Fibroblast of villous mesenchyme (primary cell): Measurements from ENCODE around the gene MUC6. TPM values are rescaled to one million over a fixed set of nuclear protein-coding genes. Genes with fewer than 3 reads are reported as not detected.

ENCODE experiments used
- DNase-seq: peaks from one replicate; pipeline ENCODE4 v3.0.0-alpha.2; 2010; ENCODE audit warnings: low read depth
- H3K4me3 ChIP-seq: 2 replicates; pipeline ENCODE4 v1.5.1; 2011; ENCODE audit warnings: low read depth, mild to moderate bottlenecking, low read length
- total RNA-seq: library from RNA; depleted of rRNA; stranded (reverse); fragments of >200 nt; gene quantifications from 2 replicates; pipeline ENCODE4 v1.2.3, GENCODE V29; 2012
- TF ChIP-seq, protein P1 (sequence below): IDR thresholded peaks from 2 replicates; pipeline ENCODE4 v1.5.1; 2012; ENCODE audit warnings: low read depth, mild to moderate bottlenecking, low read length; ENCODE audit not compliant: insufficient read depth

Gene MUC6
- total RNA-seq, 1 donor = not detected

DNA sequence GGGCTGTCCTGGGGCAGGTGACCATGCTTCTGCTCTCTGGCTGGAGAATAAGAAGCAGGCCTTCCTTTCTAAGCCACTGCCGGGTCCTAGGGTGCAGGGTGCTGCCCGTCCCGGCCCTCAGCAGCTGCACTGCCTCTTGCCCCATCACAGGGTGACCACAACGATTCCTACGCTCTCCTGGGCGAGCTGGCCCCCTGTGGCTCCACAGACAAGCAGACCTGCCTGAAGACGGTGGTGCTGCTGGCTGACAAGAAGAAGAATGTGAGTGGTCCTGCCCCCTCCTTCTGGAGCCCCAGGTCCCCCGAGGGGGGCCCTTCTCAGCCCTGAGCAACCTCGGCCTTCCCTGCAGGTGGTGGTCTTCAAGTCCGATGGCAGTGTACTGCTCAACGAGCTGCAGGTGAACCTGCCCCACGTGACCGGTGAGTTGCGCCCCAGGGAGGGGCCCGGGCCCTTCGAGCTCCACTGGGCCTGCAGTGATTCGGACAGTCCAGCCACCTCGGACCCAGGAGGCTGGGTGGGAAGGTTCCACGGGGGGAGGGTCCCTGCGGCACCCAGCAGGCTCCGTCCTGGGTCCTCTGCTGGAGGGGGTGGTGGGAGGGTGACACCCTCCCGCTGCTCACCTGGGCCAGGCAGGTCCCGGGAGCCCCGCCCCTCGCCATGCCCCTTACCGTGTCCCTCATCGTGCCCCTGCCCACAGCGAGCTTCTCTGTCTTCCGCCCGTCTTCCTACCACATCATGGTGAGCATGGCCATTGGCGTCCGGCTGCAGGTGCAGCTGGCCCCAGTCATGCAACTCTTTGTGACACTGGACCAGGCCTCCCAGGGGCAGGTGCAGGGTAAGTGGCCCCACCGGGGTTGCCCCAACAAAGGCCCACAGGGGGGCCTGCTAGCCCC, 46.5 kb upstream of the MUC6 start:
- TF ChIP-seq, protein P1, sequence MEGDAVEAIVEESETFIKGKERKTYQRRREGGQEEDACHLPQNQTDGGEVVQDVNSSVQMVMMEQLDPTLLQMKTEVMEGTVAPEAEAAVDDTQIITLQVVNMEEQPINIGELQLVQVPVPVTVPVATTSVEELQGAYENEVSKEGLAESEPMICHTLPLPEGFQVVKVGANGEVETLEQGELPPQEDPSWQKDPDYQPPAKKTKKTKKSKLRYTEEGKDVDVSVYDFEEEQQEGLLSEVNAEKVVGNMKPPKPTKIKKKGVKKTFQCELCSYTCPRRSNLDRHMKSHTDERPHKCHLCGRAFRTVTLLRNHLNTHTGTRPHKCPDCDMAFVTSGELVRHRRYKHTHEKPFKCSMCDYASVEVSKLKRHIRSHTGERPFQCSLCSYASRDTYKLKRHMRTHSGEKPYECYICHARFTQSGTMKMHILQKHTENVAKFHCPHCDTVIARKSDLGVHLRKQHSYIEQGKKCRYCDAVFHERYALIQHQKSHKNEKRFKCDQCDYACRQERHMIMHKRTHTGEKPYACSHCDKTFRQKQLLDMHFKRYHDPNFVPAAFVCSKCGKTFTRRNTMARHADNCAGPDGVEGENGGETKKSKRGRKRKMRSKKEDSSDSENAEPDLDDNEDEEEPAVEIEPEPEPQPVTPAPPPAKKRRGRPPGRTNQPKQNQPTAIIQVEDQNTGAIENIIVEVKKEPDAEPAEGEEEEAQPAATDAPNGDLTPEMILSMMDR = no peak
- no peak overlapping the region for H3K4me3 ChIP-seq
- DNase-seq = no peak

DNA sequence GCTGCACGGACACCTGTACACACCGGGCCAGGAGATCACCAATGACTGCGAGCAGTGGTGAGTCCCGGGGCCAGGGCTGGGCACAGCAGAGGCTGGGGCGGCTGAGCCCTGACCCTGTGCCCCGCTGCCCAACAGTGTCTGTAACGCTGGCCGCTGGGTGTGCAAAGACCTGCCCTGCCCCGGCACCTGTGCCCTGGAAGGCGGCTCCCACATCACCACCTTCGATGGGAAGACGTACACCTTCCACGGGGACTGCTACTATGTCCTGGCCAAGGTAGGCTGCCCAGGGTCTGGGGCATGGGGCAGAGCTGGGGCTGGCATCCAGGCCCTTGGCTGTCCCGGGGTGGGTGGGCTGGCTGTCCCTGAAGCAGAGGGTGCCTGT, 45.8 kb upstream of the MUC6 start:
- TF ChIP-seq, protein P1 = no peak
- no peak for DNase-seq
- no peak overlapping the region for H3K4me3 ChIP-seq

DNA sequence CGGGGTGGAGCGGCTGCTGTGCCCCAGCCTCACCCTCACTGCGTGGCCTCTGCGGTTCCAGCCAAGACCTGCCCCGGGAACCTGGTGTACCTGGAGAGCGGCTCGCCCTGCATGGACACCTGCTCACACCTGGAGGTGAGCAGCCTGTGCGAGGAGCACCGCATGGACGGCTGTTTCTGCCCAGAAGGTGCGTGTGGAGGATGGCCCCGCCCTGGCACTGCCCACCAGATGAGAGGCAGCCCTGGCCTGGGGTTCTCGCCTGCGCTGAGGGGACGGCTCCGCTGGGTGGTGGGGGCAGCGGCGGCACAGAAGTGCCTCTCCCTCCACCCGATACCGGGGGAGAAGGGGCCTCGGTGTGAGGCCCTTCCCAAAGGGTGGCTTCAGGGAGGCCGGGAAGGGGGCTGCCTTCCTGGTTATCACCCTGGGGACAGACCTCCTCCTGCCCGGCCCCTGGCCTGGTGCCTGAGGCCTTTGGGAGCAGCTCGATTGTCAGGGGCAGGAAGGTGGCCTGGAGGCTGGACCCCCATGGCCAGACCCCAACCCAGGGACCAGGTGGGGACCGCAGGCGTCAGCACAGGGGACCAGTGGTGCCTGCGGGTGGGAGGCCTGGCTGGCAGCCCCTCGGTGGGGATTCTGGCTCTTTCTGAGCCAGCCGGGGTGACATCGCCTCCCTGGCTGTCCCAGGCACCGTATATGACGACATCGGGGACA, 45.2 kb upstream of the MUC6 start:
- no peak overlapping the region for H3K4me3 ChIP-seq
- DNase-seq = no peak
- TF ChIP-seq, protein P1 = no peak

DNA sequence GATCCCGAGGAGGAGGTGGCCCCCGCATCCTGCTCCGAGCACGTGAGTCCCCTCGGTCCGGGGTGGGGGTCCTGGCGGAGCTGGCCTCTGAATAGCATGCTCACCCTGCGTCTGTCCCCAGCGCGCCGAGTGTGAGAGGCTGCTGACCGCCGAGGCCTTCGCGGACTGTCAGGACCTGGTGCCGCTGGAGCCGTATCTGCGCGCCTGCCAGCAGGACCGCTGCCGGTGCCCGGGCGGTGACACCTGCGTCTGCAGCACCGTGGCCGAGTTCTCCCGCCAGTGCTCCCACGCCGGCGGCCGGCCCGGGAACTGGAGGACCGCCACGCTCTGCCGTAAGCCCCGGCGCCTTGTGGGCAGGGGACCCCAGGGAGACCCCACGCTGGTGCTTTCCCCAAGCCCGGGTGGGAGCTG, 41.7 kb upstream of the MUC6 start:
- DNase-seq = no peak
- H3K4me3 ChIP-seq = no peak overlapping the region
- TF ChIP-seq, protein P1 = no peak

DNA sequence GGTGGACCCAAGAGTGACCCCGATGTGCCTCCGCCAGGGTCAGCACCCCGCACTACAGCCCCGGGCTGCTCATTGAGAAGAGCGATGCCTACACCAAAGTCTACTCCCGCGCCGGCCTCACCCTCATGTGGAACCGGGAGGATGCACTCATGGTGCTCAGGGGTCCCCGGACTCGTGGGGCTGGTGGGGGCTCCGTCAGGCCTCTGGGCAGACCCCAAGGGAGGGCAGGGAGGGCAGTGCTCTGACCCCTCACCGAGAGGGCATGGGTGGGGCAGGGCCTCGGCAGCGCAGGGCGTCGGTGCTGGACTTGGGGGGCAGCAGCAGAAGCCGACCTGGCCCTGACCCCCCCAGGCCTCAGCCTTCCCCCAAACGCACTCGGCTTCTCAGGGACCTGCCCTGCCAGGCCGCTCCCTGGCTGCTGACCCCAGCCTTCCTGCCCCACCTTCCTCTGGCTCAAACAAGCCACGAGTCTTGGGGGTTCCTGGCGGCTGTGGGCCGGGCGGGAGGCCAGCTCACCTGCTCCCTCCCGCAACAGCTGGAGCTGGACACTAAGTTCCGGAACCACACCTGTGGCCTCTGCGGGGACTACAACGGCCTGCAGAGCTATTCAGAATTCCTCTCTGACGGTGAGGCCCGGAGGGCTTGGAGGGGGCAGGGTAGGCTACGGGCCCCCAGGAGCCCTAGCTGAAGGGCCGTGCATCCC, 41.0 kb upstream of the MUC6 start:
- H3K4me3 ChIP-seq = no peak overlapping the region
- TF ChIP-seq, protein P1 = no peak
- no peak for DNase-seq

DNA sequence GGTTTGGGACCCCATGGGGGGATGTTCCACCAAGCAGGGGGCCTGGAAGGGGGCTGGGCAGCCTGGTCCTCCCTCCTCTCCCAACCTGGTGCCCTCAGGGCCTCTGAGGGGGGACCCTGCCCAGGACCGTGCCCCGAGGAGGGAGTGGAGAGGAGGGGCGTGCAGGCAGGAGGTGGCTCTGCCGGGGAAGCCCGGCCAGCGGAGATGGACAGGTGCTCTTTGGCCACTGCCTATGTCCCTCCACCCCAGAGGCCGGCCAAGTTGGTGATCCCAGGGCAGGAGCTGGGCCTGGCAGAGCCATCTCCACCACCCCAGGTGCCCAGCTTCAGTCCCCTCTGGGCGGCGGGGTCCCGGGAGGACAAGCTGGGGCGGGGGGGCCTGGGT, 40.5 kb upstream of the MUC6 start:
- TF ChIP-seq, protein P1 = no peak
- DNase-seq = no peak

More for the DNA sequence above, 40.5 kb upstream of the MUC6 start:
- no peak overlapping the region for H3K4me3 ChIP-seq
